Umbilical cord (tissue), 2 donors: ENCODE measurements around the gene PPID. TPM values are rescaled to one million over a fixed set of nuclear protein-coding genes. Genes with fewer than 3 reads are reported as not detected.
A peak's percentile ranks its signal among the peaks of the same experiment; 100 is the strongest.
"Not testable (repeated sequence)": the region's sequence is repeated elsewhere in the genome, so short reads cannot be mapped to it uniquely, and the experiment has no call there.

Source experiments
- DNase-seq: peaks from one replicate; pipeline ENCODE4 v3.0.0-alpha.2; 2015; ENCODE audit warnings: low spot score
- total RNA-seq: library from RNA; depleted of rRNA; stranded (reverse); fragments of >200 nt; gene quantifications from one replicate; pipeline ENCODE4 v1.2.3, GENCODE V29; 2014; ENCODE audit warnings: low replicate concordance; ENCODE audit not compliant: insufficient read depth

Gene PPID
- total RNA-seq, 1 donor from 2014 or later: 25.8 TPM

DNA sequence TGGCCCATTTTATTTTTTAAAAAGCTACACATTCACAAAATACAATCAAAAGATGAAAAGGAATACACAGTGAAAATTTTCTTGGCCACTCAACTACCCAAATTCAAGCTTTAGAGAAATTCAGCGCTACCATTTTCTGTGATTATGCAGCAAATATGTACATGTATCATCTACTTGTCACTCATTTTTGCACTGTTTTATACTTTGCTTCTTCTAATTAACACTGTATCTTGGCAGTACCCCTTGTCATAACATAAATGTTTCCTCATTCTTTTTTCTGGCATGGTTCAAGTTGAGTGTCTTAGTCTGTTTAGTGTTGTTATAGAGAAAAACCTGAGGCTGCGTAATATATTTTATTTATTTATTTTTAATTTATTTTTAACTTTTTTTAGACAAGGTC, 15.7 kb upstream of the PPID start:
- DNase-seq: no peak

- peak; percentile 73 for DNase-seq
Measured at GRCh38 chr4:158729716-158730559, 6.7 kb upstream of the PPID start.

GRCh38 chr4:158728236-158728635, 5.0 kb upstream of the PPID start:
- DNase-seq: no peak

- no peak for DNase-seq
Measured at GRCh38 chr4:158726633-158727032, 3.4 kb upstream of the PPID start.

DNA sequence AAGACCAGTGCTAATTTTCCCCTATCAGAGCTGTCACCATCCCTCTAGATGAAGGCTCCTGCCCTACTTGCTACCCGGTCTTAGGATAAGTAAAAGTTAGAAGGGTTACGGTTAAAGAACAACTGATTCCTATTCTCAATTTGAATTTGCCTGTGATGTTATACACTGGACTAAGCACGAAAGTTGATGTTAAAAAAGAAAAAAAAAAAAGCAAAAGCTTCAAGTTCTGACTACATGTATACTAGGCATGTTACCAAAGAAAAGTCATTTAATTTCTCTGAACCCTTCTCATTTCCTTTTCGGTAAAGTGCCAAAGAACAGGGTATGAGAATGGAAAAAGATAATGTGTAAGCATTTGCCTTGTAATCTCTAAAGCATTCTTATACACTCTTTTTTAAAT, 1.4 kb upstream of the PPID start:
- no peak for DNase-seq

GRCh38 chr4:158722291-158722916, 792 bp downstream of the PPID start:
- peak; percentile 45 for DNase-seq

- no peak for DNase-seq
Measured at GRCh38 chr4:158721680-158722079, 1.5 kb downstream of the PPID start.

- no peak for DNase-seq
Measured at GRCh38 chr4:158715802-158716201, 7.4 kb downstream of the PPID start.

GRCh38 chr4:158714937-158715336, 8.3 kb downstream of the PPID start:
- no peak for DNase-seq

- not testable (repeated sequence) for DNase-seq
Measured at GRCh38 chr4:158712622-158713021, 10.6 kb downstream of the PPID start.

- DNase-seq: peak; percentile 1
Measured at GRCh38 chr4:158710814-158711213, 12.4 kb downstream of the PPID start.

DNA sequence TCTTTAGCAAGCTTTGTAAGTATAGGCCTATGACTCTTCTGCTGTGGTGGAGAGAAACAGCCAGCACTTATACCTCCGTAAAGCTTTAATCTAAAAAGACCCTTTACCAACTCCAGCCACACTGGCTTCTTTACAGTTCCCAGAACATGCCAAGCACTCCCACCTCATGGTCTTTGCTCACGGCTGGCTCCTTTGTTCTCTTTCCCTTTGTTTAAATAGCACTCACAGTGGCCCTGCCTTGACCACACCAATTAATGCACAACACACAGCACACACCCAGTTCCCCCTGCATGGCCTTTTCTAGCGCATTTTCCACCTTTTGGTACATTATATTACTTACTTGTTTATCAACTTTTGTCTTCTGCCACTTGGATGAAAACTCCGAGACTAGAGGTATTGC, 18.9 kb downstream of the PPID start:
- DNase-seq: no peak

DNA sequence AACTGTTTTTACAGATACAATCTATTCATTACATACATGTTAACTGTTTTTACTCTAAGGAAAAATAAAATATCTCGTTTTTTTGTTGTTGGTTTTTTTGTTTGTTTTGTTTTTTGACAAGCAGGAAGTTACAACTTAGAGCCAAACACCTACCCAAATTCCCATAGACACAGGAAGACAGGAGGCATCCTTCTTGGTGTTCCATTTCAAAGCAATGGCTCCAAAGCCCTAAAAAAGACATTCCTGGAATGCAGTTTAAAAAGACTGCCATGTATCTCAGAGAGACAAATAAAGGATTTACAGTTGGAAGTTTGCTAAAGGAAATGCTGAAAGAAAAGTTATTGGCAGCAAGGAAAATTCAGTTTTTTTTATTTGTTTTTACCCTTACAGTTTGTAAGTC, 34.4 kb downstream of the PPID start:
- no peak for DNase-seq

DNA sequence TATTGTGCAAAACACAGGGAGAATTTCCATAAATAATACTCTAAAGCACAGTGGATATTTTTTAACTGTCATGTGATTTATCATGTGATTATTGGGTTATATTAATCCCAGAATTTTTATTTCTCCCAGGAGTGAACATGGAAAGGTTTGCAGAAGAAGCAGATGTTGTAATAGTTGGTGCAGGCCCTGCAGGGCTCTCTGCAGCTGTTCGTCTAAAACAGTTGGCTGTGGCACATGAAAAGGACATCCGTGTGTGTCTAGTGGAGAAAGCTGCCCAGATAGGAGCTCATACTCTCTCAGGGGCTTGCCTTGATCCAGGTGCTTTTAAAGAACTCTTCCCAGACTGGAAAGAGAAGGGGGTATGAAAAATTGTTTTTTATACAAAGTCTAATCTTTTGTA, 41.1 kb downstream of the PPID start:
- DNase-seq: no peak

GRCh38 chr4:158681629-158682028, 41.6 kb downstream of the PPID start:
- no peak for DNase-seq

DNA sequence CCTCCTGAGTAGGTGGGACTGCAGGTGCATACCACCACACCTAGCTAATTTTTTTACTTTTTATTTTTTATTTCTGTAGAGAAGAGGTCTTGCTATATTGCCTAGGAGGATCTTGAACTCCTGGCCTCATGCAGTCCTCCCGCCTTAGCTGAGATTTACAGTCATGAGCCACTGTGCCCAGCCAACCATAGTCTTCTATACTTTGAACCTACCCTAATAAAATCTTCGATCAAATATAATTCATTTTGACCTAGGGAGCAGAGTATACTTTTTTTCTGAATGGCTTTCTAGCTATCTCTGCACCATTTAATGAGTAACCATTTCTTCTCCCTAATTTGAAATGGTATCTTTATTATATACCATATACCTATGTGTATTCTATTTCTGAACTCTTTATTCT, 44.4 kb downstream of the PPID start:
- DNase-seq: no peak

GRCh38 chr4:158676076-158676475, 47.1 kb downstream of the PPID start:
- DNase-seq: no peak

GRCh38 chr4:158673633-158674032, 49.6 kb downstream of the PPID start:
- DNase-seq: no peak

DNA sequence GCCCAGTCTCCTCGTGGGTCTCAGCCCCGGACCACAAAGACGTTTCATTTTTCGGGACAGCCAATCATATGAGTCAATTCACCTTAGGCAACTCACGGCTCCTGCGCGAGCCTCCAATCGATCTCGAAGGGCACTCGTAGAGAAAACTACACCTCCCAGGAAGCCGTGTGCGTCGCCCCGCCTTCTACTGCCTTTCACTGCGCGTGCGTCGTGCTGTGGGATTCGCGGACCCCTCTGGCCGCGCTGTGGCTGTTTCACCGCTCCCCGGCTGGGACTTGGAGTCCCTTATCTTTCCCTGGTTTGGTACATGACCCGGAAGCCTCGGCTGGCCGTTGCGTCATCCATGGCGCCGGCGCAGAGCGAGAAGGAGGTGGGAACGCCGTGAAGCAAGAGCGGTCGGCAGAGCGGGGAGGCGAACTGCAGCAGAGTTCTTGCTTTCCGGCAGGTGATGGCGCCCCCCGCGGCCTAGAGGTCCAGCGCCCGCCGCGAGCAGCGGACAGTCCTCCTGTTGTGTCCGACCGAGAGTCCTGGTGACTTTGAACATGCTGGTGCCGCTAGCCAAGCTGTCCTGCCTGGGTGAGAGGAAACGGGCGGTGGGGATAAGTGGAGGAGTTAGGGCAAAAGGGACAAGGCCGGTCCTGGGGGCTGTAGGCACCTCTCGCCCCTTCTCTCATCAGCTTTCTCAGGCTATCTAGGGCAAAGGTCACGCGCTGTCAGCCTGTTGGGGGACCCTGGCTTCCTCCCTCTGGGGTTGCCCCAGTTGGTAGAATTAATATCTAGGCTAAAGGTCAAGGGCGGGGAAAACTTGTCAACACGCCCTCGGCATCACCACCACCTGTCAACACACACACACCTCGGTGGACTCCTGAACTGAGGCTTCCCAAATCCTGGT, 51.0 kb downstream of the PPID start, which contains the start of gene ETFDH:
ETFDH (plus strand) TSS at position 382 of the 892 bp plus-strand sequence; CDS start at position 543, 161 bp downstream.
- peak; percentile 100 for DNase-seq

GRCh38 chr4:158671665-158671914, 51.6 kb downstream of the PPID start, which contains the start of gene C4orf46:
C4orf46 (minus strand) TSS chr4:158671887; CDS start chr4:158671801, 86 bp downstream.
- DNase-seq: no peak

GRCh38 chr4:158670975-158671664, 52.1 kb downstream of the PPID start:
- DNase-seq: peak; percentile 85

DNA sequence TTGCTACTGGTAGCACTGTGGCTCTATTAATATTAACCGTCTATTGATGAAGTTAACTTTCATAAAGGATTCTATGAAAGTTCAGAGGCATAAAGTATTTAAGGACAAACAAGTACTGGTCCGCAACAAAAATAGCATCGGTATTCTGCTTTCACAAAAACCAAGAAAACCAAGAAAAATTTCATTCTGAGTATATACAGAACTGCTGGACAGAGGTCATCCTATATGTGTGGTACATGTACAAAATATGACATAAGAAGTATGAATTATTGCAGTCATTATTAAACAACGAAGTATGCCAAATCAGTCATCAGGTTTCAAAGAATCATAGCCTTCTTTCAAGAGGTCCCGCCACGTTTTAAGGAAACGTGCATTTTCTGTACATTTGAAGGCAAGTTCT, 53.9 kb downstream of the PPID start:
- no peak for DNase-seq
